IPS-15b (cell line): ENCODE data around the gene PRR23A.
"Not testable (repeated sequence)": the region's sequence is repeated elsewhere in the genome, so short reads cannot be mapped to it uniquely, and the experiment has no call there.

ENCODE experiments used
- H3K27me3 ChIP-seq: one replicate; pipeline ENCODE4 v1.6.1; 2013; ENCODE audit warnings: low read length; ENCODE audit not compliant: control insufficient read depth, insufficient read depth
- H3K36me3 ChIP-seq: one replicate; pipeline ENCODE4 v1.6.1; 2013; ENCODE audit warnings: low read length; ENCODE audit not compliant: control insufficient read depth, insufficient read depth
- H3K4me1 ChIP-seq: one replicate; pipeline ENCODE4 v1.6.1; 2013; ENCODE audit warnings: mild to moderate bottlenecking, low read length; ENCODE audit not compliant: control insufficient read depth, insufficient read depth
- H3K4me3 ChIP-seq: one replicate; pipeline ENCODE4 v1.5.1; 2013; ENCODE audit warnings: low read depth, low read length
- H3K9ac ChIP-seq: one replicate; pipeline ENCODE4 v1.6.1; 2013; ENCODE audit warnings: low read depth, mild to moderate bottlenecking, low read length
- H3K9me3 ChIP-seq: one replicate; pipeline ENCODE4 v1.6.1; 2013; ENCODE audit warnings: mild to moderate bottlenecking, low read length; ENCODE audit not compliant: control insufficient read depth, insufficient read depth

Gene PRR23A

GRCh38 chr3:139006051-139006716, at the start of gene PRR23A:
Gene PRR23A, minus strand, starts transcription at chr3:139006268. Its CDS starts 0 bp downstream, at chr3:139006268.
- H3K9ac ChIP-seq = no peak within 1 kb of the TSS
- no peaks in the 10 kb centered on the region for H3K27me3 ChIP-seq
- no peaks in the 10 kb centered on the region for H3K36me3 ChIP-seq
- H3K4me3 ChIP-seq = no peak within 1 kb of the TSS
- H3K9me3 ChIP-seq = no peaks in the 10 kb centered on the region
- H3K4me1 ChIP-seq = no peaks in the 10 kb centered on the region

GRCh38 chr3:139052802-139053600, 46.9 kb upstream of the PRR23A start:
- Histone ChIP-seq H3K9me3 (no peaks in the 10 kb centered on the region), H3K4me1 (no peaks in the 10 kb centered on the region), H3K9ac (no peak overlapping the region), H3K4me3 (no peak overlapping the region), H3K36me3 (no peaks in the 10 kb centered on the region), H3K27me3 (no peaks in the 10 kb centered on the region)

DNA sequence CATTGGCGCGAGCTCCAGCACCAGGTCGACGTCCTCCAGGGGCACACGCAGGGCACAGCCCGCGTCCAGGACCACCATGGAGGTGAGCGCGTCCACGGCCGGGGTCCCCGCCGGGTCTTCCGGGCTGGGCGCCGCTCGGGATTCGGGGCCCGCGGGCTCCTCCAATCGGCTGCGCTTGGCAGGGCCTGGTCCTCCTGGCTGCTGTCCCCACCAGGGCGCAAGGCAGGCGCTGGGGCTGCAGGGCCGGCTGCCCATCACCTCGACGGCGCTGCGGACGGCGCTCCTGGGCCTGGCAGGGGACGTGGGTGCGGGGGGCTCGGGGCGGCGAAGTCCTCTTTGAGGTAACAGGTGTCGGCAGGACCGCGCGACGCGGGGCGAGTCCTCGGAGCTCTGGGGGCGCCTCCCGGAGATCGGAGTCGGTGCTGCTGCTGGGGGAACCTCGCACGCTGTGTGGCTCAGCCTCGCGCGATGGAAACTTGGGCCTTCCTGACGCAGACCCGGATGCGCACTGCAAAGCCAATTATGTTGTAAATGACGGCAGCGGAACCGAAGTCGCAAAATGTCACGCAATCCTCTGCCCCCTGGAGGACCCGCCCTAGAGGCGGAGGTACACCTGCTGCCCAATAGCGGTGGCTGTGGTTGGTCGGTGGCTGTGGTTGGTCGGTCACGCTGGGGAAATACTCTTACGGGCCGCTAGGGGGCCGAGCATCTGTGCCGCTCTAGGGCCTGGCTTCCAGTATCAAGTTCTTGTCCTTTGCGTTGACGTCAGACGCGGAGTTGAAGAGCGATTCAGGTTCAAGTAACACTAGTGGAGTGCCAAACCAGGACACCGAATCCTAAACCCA, 38.5 kb upstream of the PRR23A start, which contains the start of gene PRR23C:
Gene PRR23C (minus strand): TSS at position 527 of the 845 bp plus-strand sequence. CDS start 272 bp downstream, at position 255.
- no peaks in the 10 kb centered on the region for H3K4me1 ChIP-seq

GRCh38 chr3:139043554-139044365, 37.7 kb upstream of the PRR23A start:
- Histone ChIP-seq H3K9me3 (no peaks in the 10 kb centered on the region), H3K36me3 (no peaks in the 10 kb centered on the region), H3K4me3 (no peak overlapping the region), H3K4me1 (no peaks in the 10 kb centered on the region), H3K27me3 (no peaks in the 10 kb centered on the region), H3K9ac (no peak overlapping the region)

More for the DNA sequence above, 38.5 kb upstream of the PRR23A start, which contains the start of gene PRR23C:
- no peaks in the 10 kb centered on the region for H3K36me3 ChIP-seq
- no peak within 1 kb of the TSS for H3K9ac ChIP-seq
- no peak within 1 kb of the TSS for H3K4me3 ChIP-seq
- no peaks in the 10 kb centered on the region for H3K9me3 ChIP-seq
- H3K27me3 ChIP-seq = no peaks in the 10 kb centered on the region

- H3K4me3 ChIP-seq = no peak overlapping the region
- no peaks in the 10 kb centered on the region for H3K36me3 ChIP-seq
- no peaks in the 10 kb centered on the region for H3K27me3 ChIP-seq
- no peaks in the 10 kb centered on the region for H3K4me1 ChIP-seq
- no peak overlapping the region for H3K9ac ChIP-seq
- H3K9me3 ChIP-seq = no peaks in the 10 kb centered on the region
Measured at GRCh38 chr3:139037478-139037877, 31.4 kb upstream of the PRR23A start.

- Histone ChIP-seq H3K27me3 (no peaks in the 10 kb centered on the region), H3K9me3 (no peaks in the 10 kb centered on the region), H3K4me3 (no peak overlapping the region), H3K9ac (no peak overlapping the region), H3K36me3 (no peaks in the 10 kb centered on the region), H3K4me1 (no peaks in the 10 kb centered on the region)
Measured at GRCh38 chr3:139032326-139033002, 26.4 kb upstream of the PRR23A start.

GRCh38 chr3:139030576-139030975, 24.5 kb upstream of the PRR23A start:
- H3K9ac ChIP-seq, H3K4me1 ChIP-seq, H3K9me3 ChIP-seq, H3K4me3 ChIP-seq, H3K36me3 ChIP-seq, H3K27me3 ChIP-seq: not testable (repeated sequence)

DNA sequence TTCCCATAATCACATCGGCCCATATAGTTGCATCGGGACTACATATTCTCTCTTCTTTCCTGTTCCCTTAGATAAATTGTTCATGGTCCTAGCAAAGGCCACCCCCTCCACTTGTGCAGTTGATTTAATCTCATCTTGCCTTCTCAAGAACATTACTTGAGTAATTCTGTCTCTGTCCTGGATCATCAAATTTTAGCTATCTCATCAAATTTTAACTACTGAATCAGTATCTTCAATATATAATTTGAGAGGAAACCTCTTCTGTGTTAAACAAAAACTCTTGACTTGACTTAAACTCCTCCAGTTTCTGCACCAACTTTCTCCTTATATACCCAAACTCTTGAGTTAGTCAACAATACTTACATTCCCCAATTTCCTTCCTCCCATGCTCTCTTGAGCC, 18.9 kb upstream of the PRR23A start:
- H3K9me3 ChIP-seq = no peaks in the 10 kb centered on the region
- no peak overlapping the region for H3K4me3 ChIP-seq
- no peak overlapping the region for H3K9ac ChIP-seq
- H3K4me1 ChIP-seq = no peaks in the 10 kb centered on the region
- H3K27me3 ChIP-seq = no peaks in the 10 kb centered on the region
- H3K36me3 ChIP-seq = no peaks in the 10 kb centered on the region

DNA sequence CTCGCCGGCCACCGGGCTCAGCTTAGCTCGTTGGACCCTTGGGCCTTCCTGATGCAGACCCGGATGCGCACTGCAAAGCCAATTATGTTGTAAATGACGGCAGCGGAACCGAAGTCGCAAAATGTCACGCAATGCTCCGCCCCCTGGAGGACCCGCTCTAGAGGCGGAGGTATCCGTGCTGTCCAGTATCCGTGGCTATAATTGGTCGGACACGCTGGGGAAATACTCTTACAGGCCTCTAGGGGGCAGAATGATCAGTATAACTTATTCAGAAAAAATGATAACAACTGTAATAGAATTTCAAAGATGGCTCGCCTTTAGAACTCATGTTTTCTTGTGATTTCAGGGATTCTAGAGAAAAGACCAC, 14.8 kb upstream of the PRR23A start, which contains the start of gene PRR23B:
Gene PRR23B (minus strand): TSS at position 59 of the 367 bp plus-strand sequence. CDS start 265 bp downstream, outside the sequence.
- no peaks in the 10 kb centered on the region for H3K27me3 ChIP-seq
- no peaks in the 10 kb centered on the region for H3K9me3 ChIP-seq
- no peak within 1 kb of the TSS for H3K4me3 ChIP-seq
- H3K36me3 ChIP-seq = no peaks in the 10 kb centered on the region
- H3K9ac ChIP-seq = no peak within 1 kb of the TSS
- no peaks in the 10 kb centered on the region for H3K4me1 ChIP-seq

DNA sequence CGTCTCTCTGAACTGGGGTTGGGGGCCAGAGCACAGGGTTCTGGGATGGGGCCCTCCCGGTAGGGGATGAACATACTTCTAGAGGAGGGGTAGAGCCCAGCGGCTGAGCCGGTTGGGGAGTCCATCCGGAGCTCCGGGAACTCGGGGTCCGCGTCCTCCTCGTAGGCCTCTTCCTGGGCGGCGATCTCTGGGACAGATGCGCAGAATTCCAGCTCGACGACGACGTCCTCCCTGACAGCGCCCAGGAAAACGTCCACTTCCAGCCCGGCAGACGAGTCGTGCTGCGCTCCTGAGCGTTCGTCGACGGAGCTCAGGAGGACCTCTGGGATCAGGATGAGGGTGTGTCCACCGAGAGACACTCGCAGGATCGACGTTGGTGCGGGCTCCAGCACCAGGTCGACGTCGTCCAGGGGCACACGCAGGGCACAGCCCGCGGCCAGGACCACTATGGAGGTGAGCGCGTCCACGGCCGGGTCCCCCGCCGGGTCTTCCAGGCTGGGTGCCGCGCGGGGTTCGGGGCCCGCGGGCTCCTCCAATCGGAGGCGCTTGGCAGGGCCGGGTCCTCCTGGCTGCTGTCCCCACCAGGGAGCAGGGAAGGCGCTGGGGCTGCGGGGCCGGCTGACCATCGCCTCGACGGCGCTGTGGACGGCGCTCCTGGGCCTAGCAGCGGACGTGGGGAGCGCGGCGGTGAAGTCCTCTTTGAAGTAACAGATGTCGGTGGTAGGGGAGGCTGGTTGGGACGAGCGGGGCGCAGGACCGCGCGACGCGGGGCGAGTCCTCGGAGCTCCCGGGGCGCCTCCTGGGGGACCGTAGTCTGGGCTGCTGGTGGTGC, 14.2 kb upstream of the PRR23A start:
- no peaks in the 10 kb centered on the region for H3K36me3 ChIP-seq
- H3K4me3 ChIP-seq = no peak overlapping the region
- no peak overlapping the region for H3K9ac ChIP-seq
- H3K4me1 ChIP-seq = no peaks in the 10 kb centered on the region
- H3K27me3 ChIP-seq = no peaks in the 10 kb centered on the region
- no peaks in the 10 kb centered on the region for H3K9me3 ChIP-seq
